H1 (cell line): ENCODE results near the gene ZCCHC17. TPM values are rescaled to one million over a fixed set of nuclear protein-coding genes. Genes with fewer than 3 reads are reported as not detected.

ENCODE experiments used
- KDM1A ChIP-seq: fragments of 200-600, 300-600 bp; sonication (generic); IDR thresholded peaks from 2 replicates; pipeline ENCODE4 v1.7.1; 2016; ENCODE audit warnings: mild to moderate bottlenecking, low read length, borderline replicate concordance
- NANOG ChIP-seq: IDR thresholded peaks from 2 replicates; pipeline ENCODE4 v1.6.1; 2011; ENCODE audit warnings: low read length, low read depth, mild to moderate bottlenecking, inconsistent platforms; ENCODE audit not compliant: insufficient read depth, poor library complexity, severe bottlenecking
- SIN3A ChIP-seq, 2 experiments: IDR thresholded peaks in 1 of 2; conservative IDR thresholded peaks in 1 of 2; 2 replicates each; pipeline ENCODE4 v1.6.1; 2011 to 2012; ENCODE audit warnings: low read length in 2 of 2, improper control_type of control experiment in 1 of 2, low read depth in 1 of 2, mild to moderate bottlenecking in 1 of 2
- SIX5 ChIP-seq: IDR thresholded peaks from 2 replicates; pipeline ENCODE4 v1.6.1; 2011; ENCODE audit warnings: mild to moderate bottlenecking, low read depth, low read length
- SRF ChIP-seq: IDR thresholded peaks from 2 replicates; pipeline ENCODE4 v1.6.1; 2011; ENCODE audit warnings: mild to moderate bottlenecking, low read depth, low read length, moderate library complexity
- TBP ChIP-seq: IDR thresholded peaks from 2 replicates; pipeline ENCODE4 v1.6.1; 2011; ENCODE audit warnings: low read depth, low read length, improper control_type of control experiment
- polyA plus RNA-seq, 7 experiments: library from polyadenylated mRNA; depleted of rRNA in 3 of 7; stranded (reverse) in 5 of 7; unstranded in 2 of 7; fragments of >200 nt in 5 of 7; fragments of 200-250 nt in 2 of 7; gene quantifications; 1 replicate in 5 of 7; 2 replicates in 1 of 7; 4 replicates in 1 of 7; pipeline versions ENCODE4 v1.2.1 to v1.2.3, GENCODE V29; 2011 to 2013; ENCODE audit warnings: missing spikeins in 2 of 7, mixed read lengths in 2 of 7
- total RNA-seq: library from RNA; stranded (reverse); fragmentation: NEBNext Ultra II Directional; extraction: Animal tissue kit (Norgen Biotek cat#: 25700); gene quantifications from 2 replicates; pipeline ENCODE4 v1.2.1, GENCODE V29; 2021

ZCCHC17 gene
- total and polyA plus RNA-seq, 2 of the 8 experiments (the other 6 are each of a cell fraction or from before 2014, with no cell fraction given) = 51.6 to 59.3 TPM

DNA sequence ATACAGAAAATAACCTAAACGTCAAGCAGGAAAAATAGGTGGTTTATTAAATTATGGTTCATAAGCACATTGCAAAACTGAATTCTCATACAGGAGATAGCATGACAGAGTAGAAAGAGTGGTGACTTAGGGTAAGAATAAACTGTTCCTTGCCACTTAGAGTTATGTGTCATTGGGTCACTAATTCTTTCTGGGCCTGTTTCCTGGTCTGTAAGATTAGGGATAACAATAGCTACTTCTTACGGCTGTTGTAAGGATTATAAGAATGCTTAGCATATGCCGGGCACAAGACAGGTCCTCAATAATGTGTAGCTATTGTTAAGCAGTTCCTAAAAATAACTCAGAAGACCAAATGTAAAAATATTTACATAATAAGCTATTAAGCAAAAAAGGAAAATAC, 24.5 kb upstream of the ZCCHC17 start (continued):
- TF ChIP-seq SIN3A (conservative IDR thresholded peaks at IDR 0.05 in 1 of 2, IDR thresholded peaks at IDR 0.05 in 1 of 2; ENCODE audit: low read depth in 1 of 2, low read length in 2 of 2) (no peak), SIX5 (no peak), NANOG (no peak), SRF (no peak), KDM1A (no peak), TBP (no peak)
